Nephron progenitor cell (in vitro differentiated cells): Measurements from ENCODE around the gene ATP1B2.

Source experiments
- DNase-seq: peaks from one replicate; pipeline ENCODE4 v3.0.0; 2021
- H3K27ac Mint-ChIP-seq: 2 replicates; pipeline ENCODE4 v1.8.0; 2021; ENCODE audit warnings: mild to moderate bottlenecking, moderate library complexity, mixed read lengths
- H3K27me3 Mint-ChIP-seq: 2 replicates; pipeline ENCODE4 v1.8.0; 2021; ENCODE audit warnings: mild to moderate bottlenecking, low read depth, mixed read lengths; ENCODE audit not compliant: poor library complexity
- H3K36me3 Mint-ChIP-seq: 2 replicates; pipeline ENCODE4 v1.8.0; 2021; ENCODE audit warnings: low read depth, mixed read lengths
- H3K4me1 Mint-ChIP-seq: 2 replicates; pipeline ENCODE4 v1.8.0; 2021; ENCODE audit warnings: mixed read lengths
- H3K4me3 Mint-ChIP-seq: 2 replicates; pipeline ENCODE4 v1.8.0; 2021; ENCODE audit warnings: mild to moderate bottlenecking, moderate library complexity, mixed read lengths
- H3K9me3 Mint-ChIP-seq: 2 replicates; pipeline ENCODE4 v1.8.0; 2021; ENCODE audit warnings: mild to moderate bottlenecking, moderate library complexity, mixed read lengths
- CTCF ChIP-seq: fragments of 200-600 bp; sonication (generic); IDR thresholded peaks from 2 replicates; pipeline ENCODE4 v1.5.0; 2021; ENCODE audit warnings: antibody characterized with exemption

ATP1B2 gene

GRCh38 chr17:7701681-7702080, 51.0 kb downstream of the ATP1B2 start:
- Mint-ChIP-seq H3K4me1 (peaks cover 32% of the 10 kb centered on the region), H3K9me3 (no peaks in the 10 kb centered on the region), H3K27ac (no peak overlapping the region), H3K36me3 (peaks cover 16% of the 10 kb centered on the region), H3K27me3 (peaks cover 17% of the 10 kb centered on the region), H3K4me3 (no peak overlapping the region)
- TF ChIP-seq CTCF = no peak
- DNase-seq = no peak

- peaks cover 9% of the 10 kb centered on the region for H3K36me3 Mint-ChIP-seq
These were observed 52.0 kb downstream of the ATP1B2 start for GRCh38 chr17:7702776-7703175.

GRCh38 chr17:7703584-7704479, 53.1 kb downstream of the ATP1B2 start:
- peaks cover 4% of the 10 kb centered on the region for H3K36me3 Mint-ChIP-seq
- H3K27me3 Mint-ChIP-seq = peaks cover 27% of the 10 kb centered on the region
- peak overlapping the region; percentile 87 for H3K4me3 Mint-ChIP-seq
- DNase-seq = peak; percentile 81
- H3K27ac Mint-ChIP-seq = peak overlapping the region; percentile 98
- peaks cover 36% of the 10 kb centered on the region for H3K4me1 Mint-ChIP-seq
- no peaks in the 10 kb centered on the region for H3K9me3 Mint-ChIP-seq
- TF ChIP-seq CTCF = no peak

More at GRCh38 chr17:7702776-7703175, 52.0 kb downstream of the ATP1B2 start:
- TF ChIP-seq CTCF = no peak
- Mint-ChIP-seq H3K4me3 (no peak overlapping the region), H3K27me3 (peaks cover 26% of the 10 kb centered on the region), H3K9me3 (no peaks in the 10 kb centered on the region), H3K4me1 (peaks cover 36% of the 10 kb centered on the region), H3K27ac (peak overlapping the region; percentile 64)
- no peak for DNase-seq

GRCh38 chr17:7704601-7705268, 54.0 kb downstream of the ATP1B2 start, which contains the start of gene EFNB3:
TSS of gene EFNB3 (plus strand) at chr17:7705202. CDS start at chr17:7705599, 397 bp downstream.
- Mint-ChIP-seq H3K27me3 (peaks cover 27% of the 10 kb centered on the region), H3K4me3 (peak within 1 kb of the TSS; percentile 95), H3K36me3 (peaks cover 4% of the 10 kb centered on the region), H3K9me3 (no peaks in the 10 kb centered on the region), H3K27ac (peak within 1 kb of the TSS; percentile 98), H3K4me1 (peaks cover 36% of the 10 kb centered on the region)
- peak; percentile 82 for DNase-seq
- no peak for TF ChIP-seq CTCF

- peak; percentile 43 for DNase-seq
- H3K9me3 Mint-ChIP-seq = no peaks in the 10 kb centered on the region
- TF ChIP-seq CTCF = no peak
- peaks cover 9% of the 10 kb centered on the region for H3K36me3 Mint-ChIP-seq
- H3K27ac Mint-ChIP-seq = peak overlapping the region; percentile 72
- peak overlapping the region; percentile 95 for H3K4me3 Mint-ChIP-seq
- H3K27me3 Mint-ChIP-seq = peaks cover 31% of the 10 kb centered on the region
- peaks cover 42% of the 10 kb centered on the region for H3K4me1 Mint-ChIP-seq
These were observed 54.8 kb downstream of the ATP1B2 start for GRCh38 chr17:7705269-7706255.
